ENCODE data around the gene TTC36. TPM values are rescaled to one million over a fixed set of nuclear protein-coding genes. Genes with fewer than 3 reads are reported as not detected.
"Not testable (repeated sequence)": the region's sequence is repeated elsewhere in the genome, so short reads cannot be mapped to it uniquely, and the experiment has no call there.

TTC36 gene
- polyA plus RNA-seq, 3 donors: 1.0 to 12.6 (median 2.8) TPM

DNA sequence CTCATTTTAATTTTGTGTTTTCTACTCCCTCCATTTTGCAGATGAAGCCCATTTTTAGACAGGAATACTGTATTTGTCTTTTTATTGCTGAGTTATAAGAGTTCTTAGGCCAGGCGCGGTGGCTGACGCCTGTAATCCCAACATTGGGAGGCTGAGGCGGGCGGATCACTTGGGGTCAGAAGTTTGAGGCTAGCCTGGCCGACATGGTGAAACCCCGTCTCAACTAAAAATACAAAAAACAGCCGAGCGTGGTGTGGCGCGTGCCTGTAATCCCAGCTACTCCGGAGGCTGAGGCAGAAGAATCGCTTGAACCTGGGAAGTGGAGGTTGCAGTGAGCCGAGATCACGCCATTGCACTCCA, 44.4 kb downstream of the TTC36 start:
- 2 to 13% (median 13%) methylated on average over 15 of the region's 15 CpGs for WGBS, 3 donors
- H3K27ac ChIP-seq (ENCODE audit: low read depth, low read length): not testable (repeated sequence)

DNA sequence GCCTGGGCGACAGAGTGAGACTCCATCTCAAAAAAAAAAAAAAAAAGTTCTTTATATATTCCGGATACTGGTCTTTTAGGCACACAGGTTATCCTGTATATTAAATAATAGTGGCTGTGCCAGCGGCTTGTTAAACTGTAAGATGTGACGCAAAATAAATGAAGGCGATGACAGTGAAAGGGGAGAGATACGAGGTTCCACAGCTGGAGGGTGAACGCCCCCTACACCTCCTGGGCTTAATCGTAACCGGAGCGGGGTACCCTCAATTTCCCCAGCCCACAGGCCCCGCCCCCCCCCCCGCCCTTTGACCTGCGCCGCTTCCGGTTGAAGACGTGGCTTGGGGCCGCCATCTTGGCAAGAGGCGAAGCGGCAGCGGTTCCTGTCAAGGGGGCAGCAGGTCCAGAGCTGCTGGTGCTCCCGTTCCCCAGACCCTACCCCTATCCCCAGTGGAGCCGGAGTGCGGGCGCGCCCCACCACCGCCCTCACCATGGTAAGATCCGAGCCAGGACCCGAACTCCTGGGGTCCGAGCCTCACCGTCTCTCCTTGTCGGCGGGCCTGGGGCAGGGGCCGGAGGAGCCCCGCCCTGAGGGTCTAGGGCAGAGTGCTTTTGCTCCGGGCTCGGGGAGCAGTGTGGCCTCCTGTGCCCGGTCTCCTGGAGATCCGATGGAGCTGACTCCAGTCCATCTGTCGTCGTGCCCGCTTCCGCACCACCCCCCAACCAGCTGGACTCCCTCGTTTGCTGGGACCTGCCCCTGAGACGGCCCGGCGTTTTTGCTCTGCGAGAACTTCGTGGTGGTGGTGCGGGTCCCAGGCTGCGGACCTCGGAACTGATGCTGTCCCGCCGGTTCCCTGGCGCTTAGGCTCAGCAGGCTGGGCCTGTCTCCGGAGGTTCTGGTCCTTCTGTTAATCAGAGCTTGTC, 45.0 kb downstream of the TTC36 start, which contains the start of gene ARCN1:
ARCN1 (plus strand) TSS at position 349 of the 920 bp plus-strand sequence; CDS start at position 488, 139 bp downstream.
- H3K27ac ChIP-seq (ENCODE audit: low read depth, low read length): peak within 1 kb of the TSS; percentile 97
- WGBS, 3 donors: 0 to 1% (median 0%) methylated on average over 50 to 55 of the region's 55 CpGs

DNA sequence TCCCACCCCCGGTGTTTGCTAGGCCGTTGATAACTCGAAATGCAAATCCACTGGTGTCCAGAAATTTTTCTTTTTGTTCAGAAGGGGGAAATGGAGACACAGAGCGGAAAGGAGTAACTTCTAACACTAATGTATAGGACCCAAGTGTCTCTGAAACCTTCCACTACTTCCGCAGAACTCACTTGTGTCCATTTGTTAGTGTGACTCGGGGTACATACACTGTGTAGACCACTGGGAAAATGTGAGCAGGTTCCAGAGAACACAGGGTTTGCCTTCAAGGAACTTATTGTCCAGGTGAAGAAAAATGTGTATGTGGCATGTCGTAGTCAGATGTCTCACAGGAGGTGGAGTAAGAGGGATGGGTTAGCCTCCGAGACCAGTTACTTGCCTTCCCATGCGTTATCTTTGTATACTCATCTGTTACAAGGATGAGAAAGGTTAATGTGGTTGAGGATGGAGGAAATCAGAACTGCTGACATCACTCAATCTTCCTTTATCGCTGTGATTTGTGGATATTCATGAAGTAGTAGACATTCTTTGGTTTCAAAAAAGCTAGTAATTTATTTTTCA, 45.8 kb downstream of the TTC36 start:
- H3K27ac ChIP-seq (ENCODE audit: low read depth, low read length): peak overlapping the region; percentile 97
- 2 to 4% (median 3%) methylated on average over 10 of the region's 10 CpGs for WGBS, 3 donors

DNA sequence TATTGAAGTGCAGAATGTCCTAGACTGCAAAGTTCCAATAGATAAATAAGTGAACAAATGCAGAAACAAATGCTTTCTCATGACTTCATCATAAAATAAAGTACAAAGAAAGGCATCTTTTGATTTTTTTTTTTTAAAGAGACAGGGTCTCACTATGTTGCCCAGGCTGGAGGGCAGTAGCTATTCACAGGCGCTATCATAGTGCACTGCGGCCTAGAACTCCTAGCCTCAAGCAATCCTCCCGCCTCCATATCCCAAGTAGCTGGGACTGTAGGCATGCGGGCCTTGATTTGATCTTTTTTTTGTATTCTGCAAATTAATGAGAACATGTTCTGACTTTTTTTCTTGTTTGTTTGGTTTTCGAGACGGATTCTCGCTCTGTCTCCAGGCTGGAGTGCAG, 47.4 kb downstream of the TTC36 start:
- 59 to 92% (median 91%) methylated on average over 7 of the region's 7 CpGs for WGBS, 3 donors
- H3K27ac ChIP-seq (ENCODE audit: low read depth, low read length): no peak overlapping the region

DNA sequence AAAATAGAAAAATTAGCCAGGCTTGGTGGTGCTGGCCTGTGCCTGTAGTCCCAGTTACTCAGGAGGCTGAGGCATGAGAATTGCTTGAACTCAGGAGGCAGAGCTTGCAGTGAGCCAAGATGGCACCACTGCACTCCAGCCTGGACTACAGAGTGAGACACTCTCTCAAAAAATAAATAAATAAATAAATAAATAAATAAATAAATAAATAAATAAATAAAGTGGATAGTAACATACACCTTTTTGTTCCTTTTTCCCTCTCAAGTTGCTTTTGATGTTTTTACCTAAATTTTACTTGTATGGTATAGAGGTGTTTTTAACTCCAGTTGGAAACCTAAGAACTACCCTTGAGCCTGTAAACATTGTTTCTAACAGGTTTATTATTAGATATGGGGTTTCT, 50.7 kb downstream of the TTC36 start:
- not testable (repeated sequence) for H3K27ac ChIP-seq (ENCODE audit: low read depth, low read length)

Other genes with a start within 250 kb of the TTC36 start
- gene CD3E, start 222.7 kb upstream of the TTC36 start, polyA plus RNA-seq: 1 to 10 TPM; 1.9 to 4.3 (median 2.9) TPM
- 1 to 10 TPM; 1.2 to 4.3 (median 2.0) TPM for gene CD3D, start 184.8 kb upstream of the TTC36 start, polyA plus RNA-seq
- gene CD3G, start 183.1 kb upstream of the TTC36 start, polyA plus RNA-seq: under 1 TPM in 2 of 3 donors, not detected in 1; 0.25 to 0.79 TPM
- gene UBE4A, start 167.9 kb upstream of the TTC36 start, polyA plus RNA-seq: 10 to 100 TPM in 2 of 3 donors, 1 to 10 TPM in 1; 7.9 to 14.7 (median 11.4) TPM
- 100 to 1,000 TPM in 2 of 3 donors, 10 to 100 TPM in 1; 63.1 to 232 (median 188) TPM for gene ATP5MG, start 125.9 kb upstream of the TTC36 start, polyA plus RNA-seq
- 10 to 100 TPM in 1 of 3 donors, 1 to 10 TPM in 2; 7.9 to 14.4 (median 8.1) TPM for gene KMT2A, start 91.0 kb upstream of the TTC36 start, polyA plus RNA-seq
- 10 to 100 TPM in 1 of 3 donors, 1 to 10 TPM in 2; 5.5 to 13.4 (median 6.4) TPM for gene TMEM25, start 3.7 kb downstream of the TTC36 start, polyA plus RNA-seq
- gene IFT46, start 38.5 kb downstream of the TTC36 start, polyA plus RNA-seq: 10 to 100 TPM; 12.4 to 22.5 (median 15.1) TPM
- gene ARCN1, start 44.9 kb downstream of the TTC36 start, polyA plus RNA-seq: 10 to 100 TPM; 73.5 to 82.1 (median 73.9) TPM
- gene PHLDB1, start 80.1 kb downstream of the TTC36 start, polyA plus RNA-seq: 100 to 1,000 TPM in 2 of 3 donors, 10 to 100 TPM in 1; 31.5 to 339 (median 208) TPM
- gene TREH, start 152.2 kb downstream of the TTC36 start, polyA plus RNA-seq: 1 to 10 TPM in 2 of 3 donors, under 1 TPM in 1; 0.54 to 5.7 (median 2.0) TPM

Data from adipose tissue (tissue), 3 donors.